Fibroblast of pulmonary artery (primary cell): ENCODE results near the gene ABTB2.

ENCODE experiments used
- DNase-seq: peaks from one replicate; pipeline ENCODE4 v3.0.0-alpha.2; 2010; ENCODE audit warnings: low read depth
- H3K4me3 ChIP-seq: replicated peaks from 2 replicates; pipeline ENCODE4 v1.5.1; 2011; ENCODE audit warnings: low read depth, mild to moderate bottlenecking, control low read depth, low read length, moderate library complexity
- TF ChIP-seq, protein P1 (sequence below): IDR thresholded peaks from 2 replicates; pipeline ENCODE4 v1.5.1; 2011; ENCODE audit warnings: mild to moderate bottlenecking, control low read depth, low read length, inconsistent platforms; ENCODE audit errors: missing control alignments

Gene ABTB2

DNA sequence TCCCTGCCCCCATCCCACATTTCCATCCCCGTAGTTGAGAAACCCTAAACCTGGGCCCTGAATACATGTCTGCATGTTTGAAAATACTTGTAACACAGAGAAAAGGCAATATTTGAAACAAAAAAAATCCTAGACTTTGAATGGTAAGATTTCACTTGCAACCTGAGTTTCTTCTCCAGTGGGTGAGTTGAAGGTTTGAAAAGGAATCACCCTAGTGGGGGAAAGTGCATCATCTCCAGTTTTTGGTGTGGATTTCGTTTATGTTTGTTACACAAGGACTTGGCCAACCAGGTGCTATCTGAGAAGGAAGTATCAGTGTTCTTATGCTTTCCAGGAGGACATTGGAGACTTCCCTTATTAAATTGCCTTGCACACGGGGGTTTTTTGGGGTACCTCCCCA lies 90.4 kb downstream of the ABTB2 start:
- H3K4me3 ChIP-seq = no peak overlapping the region
- TF ChIP-seq, protein P1, sequence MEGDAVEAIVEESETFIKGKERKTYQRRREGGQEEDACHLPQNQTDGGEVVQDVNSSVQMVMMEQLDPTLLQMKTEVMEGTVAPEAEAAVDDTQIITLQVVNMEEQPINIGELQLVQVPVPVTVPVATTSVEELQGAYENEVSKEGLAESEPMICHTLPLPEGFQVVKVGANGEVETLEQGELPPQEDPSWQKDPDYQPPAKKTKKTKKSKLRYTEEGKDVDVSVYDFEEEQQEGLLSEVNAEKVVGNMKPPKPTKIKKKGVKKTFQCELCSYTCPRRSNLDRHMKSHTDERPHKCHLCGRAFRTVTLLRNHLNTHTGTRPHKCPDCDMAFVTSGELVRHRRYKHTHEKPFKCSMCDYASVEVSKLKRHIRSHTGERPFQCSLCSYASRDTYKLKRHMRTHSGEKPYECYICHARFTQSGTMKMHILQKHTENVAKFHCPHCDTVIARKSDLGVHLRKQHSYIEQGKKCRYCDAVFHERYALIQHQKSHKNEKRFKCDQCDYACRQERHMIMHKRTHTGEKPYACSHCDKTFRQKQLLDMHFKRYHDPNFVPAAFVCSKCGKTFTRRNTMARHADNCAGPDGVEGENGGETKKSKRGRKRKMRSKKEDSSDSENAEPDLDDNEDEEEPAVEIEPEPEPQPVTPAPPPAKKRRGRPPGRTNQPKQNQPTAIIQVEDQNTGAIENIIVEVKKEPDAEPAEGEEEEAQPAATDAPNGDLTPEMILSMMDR = no peak
- DNase-seq = no peak

DNA sequence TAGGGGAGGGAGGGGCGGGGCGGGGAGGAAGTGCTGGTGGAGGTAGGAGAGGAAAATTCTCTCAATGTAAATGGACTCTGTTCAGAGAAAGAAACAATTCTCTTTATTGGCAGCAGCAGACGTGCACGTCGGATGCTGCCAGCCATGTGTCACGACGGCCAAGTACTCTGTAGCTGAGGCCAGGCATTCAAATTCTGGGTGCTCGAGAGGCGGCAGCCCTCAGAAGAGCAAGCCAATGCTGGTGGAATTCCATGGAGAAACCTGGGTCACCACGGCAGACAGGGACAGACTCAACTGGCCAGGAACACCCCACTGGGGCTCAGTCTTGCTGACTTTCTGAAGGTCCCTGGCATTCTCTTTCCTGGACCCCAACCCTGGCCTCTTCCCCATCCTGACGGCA lies 90.8 kb downstream of the ABTB2 start:
- H3K4me3 ChIP-seq = no peak overlapping the region
- peak; percentile 32 for DNase-seq
- TF ChIP-seq, protein P1 = no peak

GRCh38 chr11:34266090-34266912 lies 91.5 kb downstream of the ABTB2 start:
- H3K4me3 ChIP-seq = no peak overlapping the region
- DNase-seq = peak; percentile 97

DNA sequence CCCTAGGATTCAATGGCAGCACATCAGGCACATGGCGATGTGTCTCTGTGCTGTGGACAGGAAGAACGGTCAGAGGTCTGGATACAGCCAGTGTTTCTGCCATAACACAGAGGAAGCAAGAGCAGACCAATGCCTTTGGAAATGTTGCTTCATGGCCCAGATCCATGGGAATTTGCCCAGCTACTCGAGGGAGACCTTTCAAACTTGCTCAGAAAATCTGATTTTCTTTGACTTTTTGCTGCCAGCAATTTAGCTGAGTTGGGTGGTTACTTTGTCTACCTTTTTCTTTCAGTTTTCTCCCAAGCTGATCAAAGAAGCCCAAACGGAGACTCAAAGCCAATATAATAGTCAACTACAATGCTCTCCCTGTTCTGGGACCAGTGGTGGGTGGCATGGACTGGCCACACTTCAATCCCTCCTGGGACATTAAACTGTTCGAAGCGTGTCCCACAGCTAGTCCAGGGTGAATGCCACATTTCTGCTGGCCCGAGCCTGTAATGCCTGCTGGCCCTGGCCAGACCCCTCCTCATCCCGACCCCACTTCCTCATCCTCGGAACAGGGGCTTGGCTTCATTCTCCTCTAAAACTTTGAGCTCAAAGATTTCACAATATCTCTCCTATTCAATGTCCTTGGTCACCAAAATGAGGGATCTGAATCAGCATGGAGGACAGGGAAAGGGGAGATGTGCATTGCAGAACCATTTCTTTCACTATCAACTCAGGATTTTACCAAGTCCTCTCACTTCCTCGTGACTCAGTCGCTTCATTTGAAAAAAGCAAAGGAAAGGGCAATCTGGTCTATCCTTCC lies 93.3 kb downstream of the ABTB2 start:
- TF ChIP-seq, protein P1 = no peak
- no peak for DNase-seq
- H3K4me3 ChIP-seq = no peak overlapping the region

More at GRCh38 chr11:34266090-34266912, 91.5 kb downstream of the ABTB2 start:
- TF ChIP-seq, protein P1 = no peak

DNA sequence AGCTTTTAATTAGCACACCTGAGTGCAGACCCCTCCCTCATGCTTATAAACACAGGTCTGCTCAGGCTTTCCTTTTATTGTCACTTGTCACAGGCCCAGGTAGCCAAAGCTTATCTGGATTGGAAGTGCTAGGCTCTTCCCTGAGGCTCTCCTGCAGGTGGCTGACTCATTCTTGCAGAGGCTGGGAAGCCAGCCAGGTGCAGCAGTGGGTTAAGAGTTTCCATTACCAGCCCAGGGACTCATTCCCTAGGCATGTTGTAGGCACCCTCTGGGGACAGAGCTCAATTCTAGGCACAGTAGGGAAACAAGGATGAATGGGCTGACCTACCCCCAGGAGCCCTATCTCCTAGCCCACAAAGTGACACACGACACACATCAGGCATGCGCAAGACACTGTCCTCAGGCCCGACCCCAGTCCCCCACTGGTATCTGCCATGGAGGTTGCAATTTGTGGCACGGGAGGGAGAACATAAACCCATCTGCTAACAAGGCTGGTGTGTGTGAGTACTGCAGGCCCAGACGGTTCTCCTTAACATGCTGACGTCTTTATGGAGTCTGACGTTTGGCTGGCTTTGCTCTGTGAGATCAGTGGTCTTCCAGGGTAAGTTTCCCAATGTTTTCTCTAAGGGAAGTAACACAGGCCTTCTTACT lies 94.2 kb downstream of the ABTB2 start:
- DNase-seq = peak; percentile 75
- TF ChIP-seq, protein P1 = no peak
- no peak overlapping the region for H3K4me3 ChIP-seq

- no peak overlapping the region for H3K4me3 ChIP-seq
- TF ChIP-seq, protein P1 = no peak
- DNase-seq = no peak
Measured at GRCh38 chr11:34262531-34263081, 95.2 kb downstream of the ABTB2 start.
